Panc1 (cell line): ENCODE measurements around the gene ITGA8. TPM values are rescaled to one million over a fixed set of nuclear protein-coding genes. Genes with fewer than 3 reads are reported as not detected.

Experiments
- ATAC-seq: fragments of 200-7000 bp; cut with Tn5 transposase; 2 replicates; pipeline ENCODE4 v1.9.1; 2020; ENCODE audit warnings: mild to moderate bottlenecking, moderate library complexity
- BruUV-seq: library from RNA; stranded (reverse); fragments of 400-500 nt; replicated peaks from 2 replicates; lab custom pipeline; 2021; lab: Mats Ljungman, UMichigan
- CTCF ChIA-PET: fragments of 300-600 bp; sonication (Branson Sonifier 250); formaldehyde crosslinking; loops from one replicate; lab custom pipeline; 2022; ENCODE audit warnings: antibody characterized with exemption; lab: Charles Lee
- POLR2A ChIA-PET: fragments of 300-600 bp; sonication (Branson Sonifier 250); formaldehyde crosslinking; loops from one replicate; lab custom pipeline; 2022; ENCODE audit warnings: antibody characterized with exemption; lab: Charles Lee
- DNase-seq: peaks from one replicate; pipeline ENCODE4 v3.0.0-alpha.2; 2010; ENCODE audit warnings: low read depth, low spot score
- H3K27ac ChIP-seq: 2 replicates; pipeline ENCODE4 v1.5.1; 2011; ENCODE audit warnings: mild to moderate bottlenecking, low read length, inconsistent platforms
- H3K27me3 ChIP-seq: fragments of 200-500 bp; sonication (Bioruptor generic); 2 replicates; pipeline ENCODE4 v1.6.0; 2014; ENCODE audit warnings: low read length, inconsistent platforms; ENCODE audit not compliant: control insufficient read depth, insufficient read depth
- H3K36me3 ChIP-seq: fragments of 200-500 bp; sonication (Bioruptor generic); 2 replicates; pipeline ENCODE4 v1.5.1; 2014; ENCODE audit warnings: inconsistent platforms, mild to moderate bottlenecking, low read length, moderate library complexity; ENCODE audit not compliant: control insufficient read depth, insufficient read depth
- H3K4me1 ChIP-seq: 2 replicates; pipeline ENCODE4 v1.5.1; 2011; ENCODE audit warnings: inconsistent platforms, mild to moderate bottlenecking, low read length, moderate library complexity; ENCODE audit not compliant: control insufficient read depth, insufficient read depth
- H3K4me3 ChIP-seq, 2 experiments: 2 replicates each; pipeline ENCODE4 v1.5.1; 2011 to 2012; ENCODE audit warnings: low read depth in 2 of 2, low read length in 2 of 2, mild to moderate bottlenecking in 2 of 2, inconsistent platforms in 1 of 2, moderate library complexity in 1 of 2
- H3K9me3 ChIP-seq: fragments of 200-500 bp; sonication (Bioruptor generic); 2 replicates; pipeline ENCODE4 v1.5.1; 2014; ENCODE audit warnings: low read depth, mild to moderate bottlenecking, inconsistent platforms, low read length, moderate library complexity; ENCODE audit not compliant: control insufficient read depth, insufficient read depth
- POLR2AphosphoS5 ChIP-seq: IDR thresholded peaks from 2 replicates; pipeline ENCODE4 v1.6.1; 2012; ENCODE audit warnings: mild to moderate bottlenecking, low read depth, low read length, moderate library complexity
- SIN3A ChIP-seq: IDR thresholded peaks from 2 replicates; pipeline ENCODE4 v1.6.1; 2012; ENCODE audit warnings: low read depth, mild to moderate bottlenecking, low read length, moderate library complexity, borderline replicate concordance; ENCODE audit not compliant: insufficient read depth
- TCF7L2 ChIP-seq: IDR thresholded peaks from 2 replicates; pipeline ENCODE4 v1.6.1; 2011; ENCODE audit warnings: mild to moderate bottlenecking, low read depth, low read length, inconsistent platforms
- in situ Hi-C: cut with HindIII; loops from 2 replicates; pipeline ENCODE4 v1.10.0; 2016; ENCODE audit warnings: low sequenced_read_pairs, low pct_unique_long_range_greater_than_20kb
- intact Hi-C: fragments of 100-400 bp; cut with micrococcal nuclease; formaldehyde crosslinking; loops from one replicate; pipeline ENCODE4 v1.10.0; 2022; ENCODE audit not compliant: unreplicated experiment
- total RNA-seq: library from RNA; stranded (reverse); gene quantifications from one replicate; pipeline ENCODE4 v1.2.1, GENCODE V29; 2021; ENCODE audit not compliant: unreplicated experiment
- TF ChIP-seq, protein P1 (sequence below): fragments of 450-650 bp; IDR thresholded peaks from 2 replicates; pipeline ENCODE4 v1.5.1; 2017; ENCODE audit warnings: mild to moderate bottlenecking
- TF ChIP-seq, protein P2 (sequence below), 2 experiments: IDR thresholded peaks; 2 replicates each; pipeline ENCODE4 v1.6.1; 2011 to 2012; ENCODE audit warnings: low read depth in 2 of 2, control low read depth in 1 of 2, low read length in 1 of 2, mild to moderate bottlenecking in 1 of 2, moderate library complexity in 1 of 2; ENCODE audit not compliant: insufficient read depth in 1 of 2

The ITGA8 gene
- total RNA-seq, 1 experiment from 2014 or later: 0.18 TPM

DNA sequence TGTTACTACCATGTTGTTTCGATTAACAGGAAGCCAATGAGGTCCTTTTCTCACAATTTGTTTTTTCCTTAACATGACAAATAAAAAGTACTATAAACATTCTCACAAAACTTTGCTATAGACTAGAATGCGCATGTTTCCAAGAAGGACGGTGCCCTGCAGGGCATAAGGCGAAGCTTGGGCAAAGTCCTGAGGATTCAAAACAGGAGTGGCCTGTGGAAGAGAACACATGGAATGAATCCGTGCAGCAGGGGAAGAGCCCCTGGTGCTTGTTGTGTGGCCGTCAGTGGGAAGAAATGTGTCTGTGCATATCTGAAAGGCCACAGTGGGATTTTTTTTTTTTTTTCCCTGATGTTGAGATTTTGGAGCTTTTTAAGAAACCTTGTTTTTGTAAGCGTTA, 67.6 kb downstream of the ITGA8 start:
- TF ChIP-seq POLR2AphosphoS5 (no peak), SIN3A (no peak)
- TF ChIP-seq, protein P1, sequence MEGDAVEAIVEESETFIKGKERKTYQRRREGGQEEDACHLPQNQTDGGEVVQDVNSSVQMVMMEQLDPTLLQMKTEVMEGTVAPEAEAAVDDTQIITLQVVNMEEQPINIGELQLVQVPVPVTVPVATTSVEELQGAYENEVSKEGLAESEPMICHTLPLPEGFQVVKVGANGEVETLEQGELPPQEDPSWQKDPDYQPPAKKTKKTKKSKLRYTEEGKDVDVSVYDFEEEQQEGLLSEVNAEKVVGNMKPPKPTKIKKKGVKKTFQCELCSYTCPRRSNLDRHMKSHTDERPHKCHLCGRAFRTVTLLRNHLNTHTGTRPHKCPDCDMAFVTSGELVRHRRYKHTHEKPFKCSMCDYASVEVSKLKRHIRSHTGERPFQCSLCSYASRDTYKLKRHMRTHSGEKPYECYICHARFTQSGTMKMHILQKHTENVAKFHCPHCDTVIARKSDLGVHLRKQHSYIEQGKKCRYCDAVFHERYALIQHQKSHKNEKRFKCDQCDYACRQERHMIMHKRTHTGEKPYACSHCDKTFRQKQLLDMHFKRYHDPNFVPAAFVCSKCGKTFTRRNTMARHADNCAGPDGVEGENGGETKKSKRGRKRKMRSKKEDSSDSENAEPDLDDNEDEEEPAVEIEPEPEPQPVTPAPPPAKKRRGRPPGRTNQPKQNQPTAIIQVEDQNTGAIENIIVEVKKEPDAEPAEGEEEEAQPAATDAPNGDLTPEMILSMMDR: no peak
- CTCF ChIA-PET: no interaction called here
- DNase-seq (no peak), ATAC-seq (no peak)
- H3K36me3 ChIP-seq: no peaks in the 10 kb centered on the region
- no peak overlapping the region for H3K4me3 ChIP-seq
- no peaks in the 10 kb centered on the region for H3K4me1 ChIP-seq
- H3K27ac ChIP-seq: no peak overlapping the region
- no peaks in the 10 kb centered on the region for H3K27me3 ChIP-seq
- intact Hi-C loops (no loop called here), in situ Hi-C loops (no loop called here)
- POLR2A ChIA-PET: interaction anchor here (0.5 kb wide), 1 partner anchor 98 kb away, joined by 6 read pairs; no protein-coding TSS in a partner anchor
- no TSS peak for BruUV-seq
- H3K9me3 ChIP-seq: no peaks in the 10 kb centered on the region

DNA sequence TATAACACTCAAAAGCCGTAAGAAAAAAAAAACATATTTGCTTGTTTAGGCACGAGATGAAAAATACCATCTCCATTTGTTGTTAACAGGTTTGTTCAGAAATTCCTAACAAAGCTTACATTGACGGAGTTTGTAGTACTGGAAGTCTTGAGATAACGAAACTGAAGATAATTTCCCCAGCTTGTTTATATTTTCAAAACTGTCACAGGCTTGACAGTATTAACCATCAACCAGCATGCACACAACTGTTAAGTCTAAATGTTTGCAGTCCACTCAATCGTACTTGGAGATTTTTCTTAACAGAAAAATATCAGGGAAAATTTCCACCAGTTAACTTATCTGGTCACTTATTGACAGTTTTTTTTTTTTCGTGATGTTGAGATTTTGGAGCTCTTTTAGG, 68.5 kb downstream of the ITGA8 start:
- H3K9me3 ChIP-seq: no peaks in the 10 kb centered on the region
- TF ChIP-seq, protein P2, sequence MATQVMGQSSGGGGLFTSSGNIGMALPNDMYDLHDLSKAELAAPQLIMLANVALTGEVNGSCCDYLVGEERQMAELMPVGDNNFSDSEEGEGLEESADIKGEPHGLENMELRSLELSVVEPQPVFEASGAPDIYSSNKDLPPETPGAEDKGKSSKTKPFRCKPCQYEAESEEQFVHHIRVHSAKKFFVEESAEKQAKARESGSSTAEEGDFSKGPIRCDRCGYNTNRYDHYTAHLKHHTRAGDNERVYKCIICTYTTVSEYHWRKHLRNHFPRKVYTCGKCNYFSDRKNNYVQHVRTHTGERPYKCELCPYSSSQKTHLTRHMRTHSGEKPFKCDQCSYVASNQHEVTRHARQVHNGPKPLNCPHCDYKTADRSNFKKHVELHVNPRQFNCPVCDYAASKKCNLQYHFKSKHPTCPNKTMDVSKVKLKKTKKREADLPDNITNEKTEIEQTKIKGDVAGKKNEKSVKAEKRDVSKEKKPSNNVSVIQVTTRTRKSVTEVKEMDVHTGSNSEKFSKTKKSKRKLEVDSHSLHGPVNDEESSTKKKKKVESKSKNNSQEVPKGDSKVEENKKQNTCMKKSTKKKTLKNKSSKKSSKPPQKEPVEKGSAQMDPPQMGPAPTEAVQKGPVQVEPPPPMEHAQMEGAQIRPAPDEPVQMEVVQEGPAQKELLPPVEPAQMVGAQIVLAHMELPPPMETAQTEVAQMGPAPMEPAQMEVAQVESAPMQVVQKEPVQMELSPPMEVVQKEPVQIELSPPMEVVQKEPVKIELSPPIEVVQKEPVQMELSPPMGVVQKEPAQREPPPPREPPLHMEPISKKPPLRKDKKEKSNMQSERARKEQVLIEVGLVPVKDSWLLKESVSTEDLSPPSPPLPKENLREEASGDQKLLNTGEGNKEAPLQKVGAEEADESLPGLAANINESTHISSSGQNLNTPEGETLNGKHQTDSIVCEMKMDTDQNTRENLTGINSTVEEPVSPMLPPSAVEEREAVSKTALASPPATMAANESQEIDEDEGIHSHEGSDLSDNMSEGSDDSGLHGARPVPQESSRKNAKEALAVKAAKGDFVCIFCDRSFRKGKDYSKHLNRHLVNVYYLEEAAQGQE (IDR thresholded peaks at IDR 0.05; ENCODE audit: insufficient read depth in 1 of 2, low read depth in 2 of 2, low read length in 1 of 2): no peak
- TF ChIP-seq SIN3A (no peak), POLR2AphosphoS5 (no peak), TCF7L2 (no peak)
- TF ChIP-seq, protein P1: no peak
- no peaks in the 10 kb centered on the region for H3K36me3 ChIP-seq
- H3K27me3 ChIP-seq: no peaks in the 10 kb centered on the region
- DNase-seq (no peak), ATAC-seq (no peak)
- intact Hi-C loops: no loop called here
- BruUV-seq: no TSS peak
- ChIA-PET POLR2A (no interaction called here), CTCF (interaction anchor here (0.6 kb wide), 1 partner anchor 31 kb away, joined by 4 read pairs; no protein-coding TSS in a partner anchor)
- H3K27ac ChIP-seq: no peak overlapping the region
- in situ Hi-C loops: no loop called here
- H3K4me3 ChIP-seq: no peak overlapping the region
- H3K4me1 ChIP-seq: no peaks in the 10 kb centered on the region
